Left cardiac atrium (tissue), 4 donors: Measurements from ENCODE around the gene SENP3. TPM values are rescaled to one million over a fixed set of nuclear protein-coding genes. Genes with fewer than 3 reads are reported as not detected.
A peak's percentile ranks its signal among the peaks of the same experiment; 100 is the strongest.
"Not testable (repeated sequence)": the region's sequence is repeated elsewhere in the genome, so short reads cannot be mapped to it uniquely, and the experiment has no call there.

ENCODE experiments used
- ATAC-seq, 2 donors: fragments of 200-7000 bp; cut with Tn5 transposase; one replicate each; pipeline ENCODE4 v1.9.1; 2020; ENCODE audit warnings: mild to moderate bottlenecking in 2 of 2, moderate library complexity in 2 of 2
- DNase-seq: peaks from one replicate; pipeline ENCODE4 v3.0.0-alpha.2; 2020
- intact Hi-C, 2 donors: fragments of 100-400 bp; cut with DNase I; formaldehyde crosslinking; loops; one replicate each; pipeline versions ENCODE4 v1.14.1 to v1.15.1; 2022 to 2023
- total RNA-seq, 2 donors: library from RNA; stranded (reverse); fragmentation: NEBNext Ultra II Directional; extraction: Animal tissue kit (Norgen Biotek cat#: 25700); gene quantifications; one replicate each; pipeline ENCODE4 v1.2.1, GENCODE V29; 2021
- donor health status: DM: no; HTN: yes; CAD: no.
- donor health status: DM: no; HTN: yes; CAD: no; lungs with severe emphysema.
- donor health status: DM: yes; HTN: yes; CAD: no.
- donor health status: Dilated cardiomyopathy.

The SENP3 gene
- total RNA-seq, 2 donors from 2014 or later = 27.2 to 30.5 TPM

GRCh38 chr17:7587420-7588151 lies 25.9 kb downstream of the SENP3 start:
- ATAC-seq (no peak), DNase-seq (no peak)
- intact Hi-C loops = no loop called here

- ATAC-seq = peak; percentile 2 to 3
- intact Hi-C loops = no loop called here
- DNase-seq = no peak
Measured at GRCh38 chr17:7588553-7589203, 27.0 kb downstream of the SENP3 start.

GRCh38 chr17:7589204-7589868 lies 27.6 kb downstream of the SENP3 start:
- intact Hi-C loops = no loop called here
- peak; percentile 82 to 91 for ATAC-seq
- peak; percentile 89 for DNase-seq

- DNase-seq (no peak), ATAC-seq (peak in 1 of 2 donors; percentile 2)
- intact Hi-C loops = no loop called here
Measured at GRCh38 chr17:7589891-7590691, 28.4 kb downstream of the SENP3 start, which contains the start of gene SOX15. TSS of gene SOX15 (minus strand) at chr17:7590094. CDS start at chr17:7589676, 418 bp downstream.

- intact Hi-C loops = no loop called here
- peak in 1 of 2 donors; percentile 31 for ATAC-seq
- DNase-seq = no peak
Measured at GRCh38 chr17:7590743-7591142, 29.0 kb downstream of the SENP3 start.

GRCh38 chr17:7591596-7591995 lies 29.9 kb downstream of the SENP3 start:
- DNase-seq (no peak), ATAC-seq (no peak)
- intact Hi-C loops = no loop called here

- intact Hi-C loops = no loop called here
- ATAC-seq (no peak), DNase-seq (no peak)
Measured at GRCh38 chr17:7592422-7593021, 30.8 kb downstream of the SENP3 start.

GRCh38 chr17:7593296-7593695 lies 31.6 kb downstream of the SENP3 start:
- DNase-seq (no peak), ATAC-seq (no peak)
- intact Hi-C loops = no loop called here

- intact Hi-C loops, DNase-seq, ATAC-seq: not testable (repeated sequence)
Measured at GRCh38 chr17:7597561-7597960, 35.8 kb downstream of the SENP3 start.

GRCh38 chr17:7606280-7606679 lies 44.6 kb downstream of the SENP3 start:
- no peak for DNase-seq
- intact Hi-C loops = no loop called here

GRCh38 chr17:7610641-7611040 lies 48.9 kb downstream of the SENP3 start:
- DNase-seq (no peak), ATAC-seq (no peak)
- intact Hi-C loops = no loop called here

More at GRCh38 chr17:7606280-7606679, 44.6 kb downstream of the SENP3 start:
- ATAC-seq = peak; percentile 94

GRCh38 chr17:7611635-7612293 lies 50.0 kb downstream of the SENP3 start:
- ATAC-seq (no peak), DNase-seq (no peak)
- intact Hi-C loops = no loop called here

GRCh38 chr17:7612294-7612640 lies 50.5 kb downstream of the SENP3 start:
- intact Hi-C loops = no loop called here
- DNase-seq = no peak
- no peak for ATAC-seq

- DNase-seq (no peak), ATAC-seq (no peak)
- intact Hi-C loops = no loop called here
Measured at GRCh38 chr17:7613769-7614424, 52.2 kb downstream of the SENP3 start.

- ATAC-seq = peak; percentile 98 to 99
- intact Hi-C loops = no loop called here
- peak; percentile 100 for DNase-seq
Measured at GRCh38 chr17:7614425-7615264, 52.9 kb downstream of the SENP3 start, which contains the start of gene FXR2. TSS of gene FXR2 (minus strand) at chr17:7614897. CDS start at chr17:7614532, 365 bp downstream.

- no peak for DNase-seq
- intact Hi-C loops = no loop called here
- no peak for ATAC-seq
Measured at GRCh38 chr17:7615265-7615747, 53.6 kb downstream of the SENP3 start.

- no peak for ATAC-seq
- DNase-seq = no peak
- intact Hi-C loops = no loop called here
Measured at GRCh38 chr17:7618608-7619007, 56.9 kb downstream of the SENP3 start.
